Measurements from ENCODE around the gene PRIMPOL. TPM values are rescaled to one million over a fixed set of nuclear protein-coding genes. Genes with fewer than 3 reads are reported as not detected.

Gene PRIMPOL
- total RNA-seq, 1 experiment from 2014 or later = 8.5 TPM

DNA sequence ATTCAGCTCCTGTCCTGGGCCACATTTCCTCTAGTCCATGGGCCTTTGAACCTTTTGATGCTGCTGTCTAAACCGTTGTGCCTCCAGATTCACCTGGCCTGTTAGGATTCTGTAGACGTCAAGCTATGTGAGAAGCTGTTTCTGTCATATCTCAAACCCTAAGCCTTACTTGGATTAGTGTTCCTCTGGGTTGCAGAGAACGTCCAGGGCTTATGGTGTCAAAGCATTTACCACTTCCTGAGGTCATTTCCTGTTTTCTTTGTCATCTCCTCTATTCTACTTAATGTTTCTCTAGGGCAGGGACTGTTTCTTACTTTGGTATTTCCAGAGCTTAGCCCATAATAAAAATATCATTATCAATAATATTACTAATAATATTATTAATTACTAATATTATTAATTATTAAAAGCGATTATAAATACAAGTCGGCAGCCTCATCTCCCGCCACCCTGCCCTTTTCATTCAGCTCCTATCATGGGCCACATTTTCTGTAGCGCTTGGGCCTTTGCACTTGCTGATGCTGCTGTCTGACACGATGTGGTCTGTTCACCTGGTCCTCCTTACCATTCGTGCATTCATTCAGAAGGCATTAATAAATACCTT is 19.1 kb downstream of the PRIMPOL start:
- no peak for DNase-seq
- H3K36me3 ChIP-seq (replicated peaks; ENCODE audit: control insufficient read depth, insufficient read depth, low read length) = no peaks in the 10 kb centered on the region
- no peaks in the 10 kb centered on the region for H3K27me3 ChIP-seq (ENCODE audit: control insufficient read depth, insufficient read depth, low read length)
- H3K4me3 ChIP-seq (ENCODE audit: insufficient read depth, low read depth, low read length) = no peak overlapping the region

GRCh38 chr4:184669251-184669650 is 19.7 kb downstream of the PRIMPOL start:
- Histone ChIP-seq H3K4me3 (ENCODE audit: insufficient read depth, low read depth, low read length) (no peak overlapping the region), H3K36me3 (replicated peaks; ENCODE audit: control insufficient read depth, insufficient read depth, low read length) (no peaks in the 10 kb centered on the region), H3K27me3 (ENCODE audit: control insufficient read depth, insufficient read depth, low read length) (no peaks in the 10 kb centered on the region)
- no peak for DNase-seq

- Histone ChIP-seq H3K4me3 (ENCODE audit: insufficient read depth, low read depth, low read length) (no peak overlapping the region), H3K36me3 (replicated peaks; ENCODE audit: control insufficient read depth, insufficient read depth, low read length) (no peaks in the 10 kb centered on the region)
- no peak for DNase-seq
Measured at GRCh38 chr4:184671101-184671500, 21.6 kb downstream of the PRIMPOL start.

DNA sequence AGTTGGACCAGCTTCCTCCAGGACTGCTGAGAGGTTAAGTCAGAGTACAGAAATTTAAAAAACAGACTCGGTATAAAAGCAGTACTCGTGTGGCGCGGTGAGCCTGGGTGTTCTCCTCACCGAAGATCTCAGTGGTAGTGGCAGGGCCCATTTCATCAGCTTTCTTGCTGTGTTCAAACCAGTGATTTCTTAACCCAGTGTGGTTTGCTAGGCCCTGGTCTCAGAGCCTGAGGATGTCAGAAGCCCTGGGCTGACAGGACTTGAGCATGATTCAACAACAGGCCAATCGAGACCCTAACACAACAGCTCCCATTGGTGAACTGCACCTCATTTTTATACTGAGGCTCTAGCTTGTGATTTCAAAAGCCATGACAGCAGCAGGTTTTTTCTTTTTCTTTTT is 23.2 kb downstream of the PRIMPOL start:
- Histone ChIP-seq H3K36me3 (replicated peaks; ENCODE audit: control insufficient read depth, insufficient read depth, low read length) (no peaks in the 10 kb centered on the region), H3K4me3 (ENCODE audit: insufficient read depth, low read depth, low read length) (no peak overlapping the region), H3K27me3 (ENCODE audit: control insufficient read depth, insufficient read depth, low read length) (no peaks in the 10 kb centered on the region)
- no peak for DNase-seq

More at GRCh38 chr4:184671101-184671500, 21.6 kb downstream of the PRIMPOL start:
- H3K27me3 ChIP-seq (ENCODE audit: control insufficient read depth, insufficient read depth, low read length) = no peaks in the 10 kb centered on the region

DNA sequence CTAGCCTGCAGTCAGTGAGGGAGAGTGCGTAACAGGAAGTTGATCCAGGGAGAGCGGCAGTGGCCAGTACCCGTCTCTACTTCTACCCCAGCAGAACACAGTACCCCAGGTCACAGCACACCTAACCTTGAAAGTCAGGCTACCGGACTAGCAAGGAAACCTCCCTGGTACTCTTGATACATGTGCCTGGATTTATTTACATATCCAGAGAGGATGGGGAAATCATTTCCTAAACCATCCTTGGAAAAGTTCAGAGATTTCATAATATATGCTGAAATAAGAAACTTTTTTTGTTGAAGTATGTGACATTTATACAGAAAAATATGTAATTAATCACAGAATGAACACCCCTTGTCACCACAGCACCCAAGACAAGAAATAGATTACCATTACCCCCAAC is 24.5 kb downstream of the PRIMPOL start:
- Histone ChIP-seq H3K36me3 (replicated peaks; ENCODE audit: control insufficient read depth, insufficient read depth, low read length) (no peaks in the 10 kb centered on the region), H3K4me3 (ENCODE audit: insufficient read depth, low read depth, low read length) (no peak overlapping the region), H3K27me3 (ENCODE audit: control insufficient read depth, insufficient read depth, low read length) (no peaks in the 10 kb centered on the region)
- DNase-seq = no peak

- H3K36me3 ChIP-seq (replicated peaks; ENCODE audit: control insufficient read depth, insufficient read depth, low read length) = no peaks in the 10 kb centered on the region
Measured at GRCh38 chr4:184675018-184675417, 25.5 kb downstream of the PRIMPOL start.

DNA sequence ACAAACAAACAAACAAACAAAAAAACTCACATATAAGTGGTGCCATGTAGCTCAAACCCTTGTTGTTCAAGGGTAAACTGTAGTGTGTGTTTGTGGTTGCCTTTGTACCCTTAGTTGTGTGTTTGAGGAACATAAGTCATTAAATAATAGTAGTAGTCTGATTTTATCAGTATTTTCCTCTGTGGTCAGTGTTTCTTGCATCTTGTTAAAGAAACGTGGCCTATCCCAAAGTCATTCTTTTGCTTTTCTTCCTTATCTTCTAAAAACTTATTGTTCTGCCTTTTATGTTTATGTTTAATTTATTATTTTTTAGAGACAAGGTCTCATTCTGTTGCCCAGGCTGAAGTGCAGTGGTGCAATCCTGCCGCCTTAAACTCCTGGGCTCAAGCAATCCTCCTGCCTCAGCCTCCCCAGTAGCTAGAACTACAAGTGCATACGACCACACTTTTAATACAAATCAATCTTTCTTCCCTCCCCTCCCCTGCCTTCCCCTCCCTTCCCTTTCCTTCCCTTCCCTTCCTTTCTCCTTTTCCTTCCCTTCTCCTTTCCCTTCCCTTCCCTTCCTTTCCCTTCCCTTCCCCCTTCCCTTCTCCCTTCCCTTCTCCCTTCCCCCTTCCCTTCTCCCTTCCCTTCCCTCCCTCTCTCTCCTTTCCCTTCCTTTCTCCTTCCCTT is 26.4 kb downstream of the PRIMPOL start:
- DNase-seq = no peak
- no peaks in the 10 kb centered on the region for H3K36me3 ChIP-seq (replicated peaks; ENCODE audit: control insufficient read depth, insufficient read depth, low read length)
- H3K4me3 ChIP-seq (ENCODE audit: insufficient read depth, low read depth, low read length) = no peak overlapping the region
- no peaks in the 10 kb centered on the region for H3K27me3 ChIP-seq (ENCODE audit: control insufficient read depth, insufficient read depth, low read length)

More at GRCh38 chr4:184675018-184675417, 25.5 kb downstream of the PRIMPOL start:
- H3K27me3 ChIP-seq (ENCODE audit: control insufficient read depth, insufficient read depth, low read length) = no peaks in the 10 kb centered on the region
- no peak for DNase-seq
- H3K4me3 ChIP-seq (ENCODE audit: insufficient read depth, low read depth, low read length) = no peak overlapping the region

DNA sequence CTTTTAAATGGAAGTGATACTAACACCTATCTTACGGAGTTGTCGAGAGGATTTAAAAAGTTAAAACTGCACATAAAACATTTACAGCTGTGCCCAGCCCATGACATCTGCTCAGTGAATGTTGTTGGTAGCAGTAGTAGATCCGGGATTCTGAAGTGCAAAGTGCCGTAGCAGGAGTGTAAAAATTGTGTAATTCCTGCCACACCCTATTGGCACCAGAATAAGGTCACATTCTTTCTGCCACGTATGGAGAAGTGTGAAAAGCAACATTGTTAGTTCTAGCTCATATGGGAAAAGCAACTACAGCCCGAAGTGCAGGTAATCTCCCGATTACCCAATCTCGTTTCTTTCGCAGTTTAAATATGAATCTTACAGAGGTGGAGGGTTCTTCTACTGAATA is 31.2 kb downstream of the PRIMPOL start:
- no peak for DNase-seq
- Histone ChIP-seq H3K27me3 (ENCODE audit: control insufficient read depth, insufficient read depth, low read length) (no peaks in the 10 kb centered on the region), H3K36me3 (replicated peaks; ENCODE audit: control insufficient read depth, insufficient read depth, low read length) (no peaks in the 10 kb centered on the region), H3K4me3 (ENCODE audit: insufficient read depth, low read depth, low read length) (no peak overlapping the region)

DNA sequence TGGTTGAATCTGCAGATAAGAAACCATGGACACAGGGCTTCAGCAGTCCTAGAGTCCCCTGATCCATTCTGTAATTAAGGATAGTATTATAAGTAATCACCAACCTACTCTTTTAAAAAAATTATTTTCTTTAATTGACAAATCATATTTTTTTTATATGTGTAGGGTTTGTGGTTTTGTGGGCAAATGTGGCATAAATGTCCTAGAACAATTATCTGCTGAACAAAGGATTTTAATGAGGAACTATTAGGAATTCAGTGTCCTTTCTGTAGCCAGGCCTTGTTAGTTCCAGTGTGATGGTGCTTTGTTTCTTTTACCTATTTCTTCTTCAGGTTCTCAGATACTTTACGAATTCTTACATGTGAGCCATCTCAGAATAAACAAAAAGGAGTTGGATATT is 32.4 kb downstream of the PRIMPOL start:
- no peak for DNase-seq
- H3K36me3 ChIP-seq (replicated peaks; ENCODE audit: control insufficient read depth, insufficient read depth, low read length) = no peaks in the 10 kb centered on the region
- H3K4me3 ChIP-seq (ENCODE audit: insufficient read depth, low read depth, low read length) = no peak overlapping the region
- H3K27me3 ChIP-seq (ENCODE audit: control insufficient read depth, insufficient read depth, low read length) = no peaks in the 10 kb centered on the region

GRCh38 chr4:184684491-184685189 is 35.1 kb downstream of the PRIMPOL start:
- Histone ChIP-seq H3K36me3 (replicated peaks; ENCODE audit: control insufficient read depth, insufficient read depth, low read length) (no peaks in the 10 kb centered on the region), H3K27me3 (ENCODE audit: control insufficient read depth, insufficient read depth, low read length) (no peaks in the 10 kb centered on the region), H3K4me3 (ENCODE audit: insufficient read depth, low read depth, low read length) (no peak overlapping the region)
- DNase-seq = no peak

DNA sequence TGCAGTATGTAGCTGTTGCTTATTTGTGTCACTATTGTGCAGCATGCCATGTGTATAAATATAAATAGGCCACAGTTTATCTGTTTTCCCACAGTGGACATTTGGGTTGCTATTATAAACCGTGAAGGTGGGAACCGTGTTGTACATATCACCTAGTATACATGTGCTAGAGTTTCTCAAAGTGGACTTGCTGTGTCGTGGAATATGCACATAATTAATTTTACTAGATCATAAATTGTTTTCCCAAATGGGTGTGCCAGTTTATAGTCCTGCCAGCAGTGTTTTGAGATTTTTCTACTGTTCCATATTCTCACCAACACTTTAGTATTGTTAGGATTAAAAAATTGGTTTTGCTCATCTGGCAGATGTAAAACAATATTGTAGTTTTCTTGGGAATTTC is 38.5 kb downstream of the PRIMPOL start:
- H3K36me3 ChIP-seq (replicated peaks; ENCODE audit: control insufficient read depth, insufficient read depth, low read length) = no peaks in the 10 kb centered on the region
- no peak for DNase-seq
- no peak overlapping the region for H3K4me3 ChIP-seq (ENCODE audit: insufficient read depth, low read depth, low read length)
- no peaks in the 10 kb centered on the region for H3K27me3 ChIP-seq (ENCODE audit: control insufficient read depth, insufficient read depth, low read length)

GRCh38 chr4:184688447-184688846 is 38.9 kb downstream of the PRIMPOL start:
- Histone ChIP-seq H3K27me3 (ENCODE audit: control insufficient read depth, insufficient read depth, low read length) (no peaks in the 10 kb centered on the region), H3K4me3 (ENCODE audit: insufficient read depth, low read depth, low read length) (no peak overlapping the region), H3K36me3 (replicated peaks; ENCODE audit: control insufficient read depth, insufficient read depth, low read length) (no peaks in the 10 kb centered on the region)
- DNase-seq = peak; percentile 61

GRCh38 chr4:184689681-184690080 is 40.1 kb downstream of the PRIMPOL start:
- H3K27me3 ChIP-seq (ENCODE audit: control insufficient read depth, insufficient read depth, low read length) = no peaks in the 10 kb centered on the region
- peaks cover 4% of the 10 kb centered on the region for H3K36me3 ChIP-seq (replicated peaks; ENCODE audit: control insufficient read depth, insufficient read depth, low read length)
- H3K4me3 ChIP-seq (ENCODE audit: insufficient read depth, low read depth, low read length) = no peak overlapping the region
- DNase-seq = no peak

DNA sequence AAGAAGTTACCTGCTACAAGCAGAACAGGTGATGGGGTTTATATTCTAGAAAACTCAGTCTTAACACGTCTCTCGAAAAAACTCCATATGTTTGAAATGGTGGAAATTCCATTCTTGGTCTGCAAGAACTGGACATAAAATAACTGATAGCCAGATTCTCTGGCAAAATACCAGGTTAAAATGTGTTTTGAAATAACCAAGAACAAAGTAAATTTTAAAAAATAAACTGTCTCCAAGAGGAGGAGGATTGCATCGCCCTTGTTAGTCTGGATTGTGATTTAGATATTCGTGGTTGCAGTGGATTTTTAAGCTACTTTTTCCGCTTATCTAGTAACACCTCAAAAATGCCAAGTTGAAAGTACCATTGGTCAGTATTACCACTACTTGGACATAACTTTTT is 43.5 kb downstream of the PRIMPOL start:
- Histone ChIP-seq H3K36me3 (replicated peaks; ENCODE audit: control insufficient read depth, insufficient read depth, low read length) (peaks cover 15% of the 10 kb centered on the region), H3K4me3 (ENCODE audit: insufficient read depth, low read depth, low read length) (no peak overlapping the region), H3K27me3 (ENCODE audit: control insufficient read depth, insufficient read depth, low read length) (no peaks in the 10 kb centered on the region)
- DNase-seq = no peak

- no peaks in the 10 kb centered on the region for H3K27me3 ChIP-seq (ENCODE audit: control insufficient read depth, insufficient read depth, low read length)
- no peak for DNase-seq
- H3K36me3 ChIP-seq (replicated peaks; ENCODE audit: control insufficient read depth, insufficient read depth, low read length) = peaks cover 15% of the 10 kb centered on the region
- no peak overlapping the region for H3K4me3 ChIP-seq (ENCODE audit: insufficient read depth, low read depth, low read length)
Measured at GRCh38 chr4:184694412-184694956, 44.9 kb downstream of the PRIMPOL start.
